ENCODE data around the gene LECT2.

GRCh38 chr5:136000147-136000546, 45.4 kb upstream of the LECT2 start:
- TF ChIP-seq CTCF (IDR thresholded peaks at IDR 0.05; ENCODE audit: insufficient read depth, low read length): no peak
- no peak for TF ChIP-seq REST (IDR thresholded peaks at IDR 0.05; ENCODE audit: insufficient replicate concordance, low read depth)
